B cell (primary cell): Measurements from ENCODE around the gene PIP4K2A. TPM values are rescaled to one million over a fixed set of nuclear protein-coding genes. Genes with fewer than 3 reads are reported as not detected.

Experiments
- ATAC-seq: fragments of 200-7000 bp; cut with Tn5 transposase; one replicate; pipeline ENCODE4 v1.10.0; 2021; ENCODE audit warnings: low read depth, mild to moderate bottlenecking, moderate number of reproducible peaks, moderate library complexity
- CTCF ChIA-PET: fragments of 350-600 bp; sonication (Branson Sonifier 250); formaldehyde crosslinking; loops from one replicate; lab custom pipeline; 2021; ENCODE audit warnings: antibody characterized with exemption, inconsistent platforms; lab: Charles Lee
- POLR2A ChIA-PET: fragments of 350-600 bp; sonication (Branson Sonifier 250); formaldehyde crosslinking; loops from one replicate; lab custom pipeline; 2021; ENCODE audit warnings: antibody characterized with exemption; lab: Charles Lee
- DNase-seq: peaks from one replicate; pipeline ENCODE4 v3.0.0; 2013
- H2AFZ ChIP-seq: 2 replicates; pipeline ENCODE4 v1.6.1; 2012; ENCODE audit warnings: mild to moderate bottlenecking, low read depth, low read length; ENCODE audit not compliant: insufficient read depth, poor library complexity, severe bottlenecking
- H3K27ac ChIP-seq, 2 donors: 1 replicate in 1 of 2; 2 replicates in 1 of 2; pipeline ENCODE4 v1.5.1; 2012 to 2013; ENCODE audit warnings: low read length in 2 of 2, mild to moderate bottlenecking in 2 of 2, moderate library complexity in 1 of 2
- H3K27me3 ChIP-seq, 4 experiments: fragments of 200-600 bp in 1 of 4; sonication (generic) in 1 of 4; replicated peaks in 1 of 4; 1 replicate in 2 of 4; 2 replicates in 2 of 4; pipeline versions ENCODE4 v1.6.1 to v1.7.0; 2013 to 2016; ENCODE audit warnings: low read length in 3 of 4, mild to moderate bottlenecking in 2 of 4, mixed read lengths in 1 of 4, moderate library complexity in 1 of 4; ENCODE audit not compliant: insufficient read depth in 4 of 4, control insufficient read depth in 3 of 4; ENCODE audit errors: control extremely low read depth in 1 of 4
- H3K36me3 ChIP-seq, 2 experiments: replicated peaks in 1 of 2; 1 replicate in 1 of 2; 2 replicates in 1 of 2; pipeline versions ENCODE4 v1.6.1 to v1.7.1; 2013; ENCODE audit warnings: low read length in 1 of 2; ENCODE audit not compliant: insufficient read depth in 2 of 2, control insufficient read depth in 1 of 2; ENCODE audit errors: control extremely low read depth in 1 of 2, extremely low read depth in 1 of 2
- H3K4me1 ChIP-seq, 2 donors: fragments of 200-600 bp in 1 of 2; sonication (generic) in 1 of 2; 1 replicate in 1 of 2; 2 replicates in 1 of 2; pipeline versions ENCODE4 v1.5.1 to v1.6.1; 2013 to 2017; ENCODE audit warnings: low read length in 2 of 2; ENCODE audit not compliant: control insufficient read depth in 2 of 2, insufficient read depth in 2 of 2
- H3K4me2 ChIP-seq: replicated peaks from 2 replicates; pipeline ENCODE3; 2012; ENCODE audit warnings: mild to moderate bottlenecking, low read depth, low read length; ENCODE audit not compliant: poor library complexity, severe bottlenecking
- H3K4me3 ChIP-seq, 5 experiments: fragments of 200-600 bp in 1 of 5; sonication (generic) in 1 of 5; 1 replicate in 3 of 5; 2 replicates in 2 of 5; pipeline versions ENCODE4 v1.5.1 to v1.7.0; 2011 to 2016; ENCODE audit warnings: low read length in 4 of 5, mild to moderate bottlenecking in 4 of 5, low read depth in 2 of 5, control low read depth in 1 of 5, moderate library complexity in 1 of 5; ENCODE audit not compliant: insufficient read depth in 1 of 5; ENCODE audit errors: control extremely low read depth in 1 of 5, extremely low read depth in 1 of 5
- H3K79me2 ChIP-seq: fragments of 200-600 bp; sonication (generic); one replicate; pipeline ENCODE4 v1.6.0; 2016; ENCODE audit warnings: low read length; ENCODE audit not compliant: control insufficient read depth, insufficient read depth
- H3K9ac ChIP-seq: fragments of 200-600 bp; sonication (generic); 2 replicates; pipeline ENCODE4 v1.6.1; 2017; ENCODE audit warnings: mild to moderate bottlenecking, low read length, moderate library complexity
- H3K9me3 ChIP-seq, 3 donors: one replicate each; pipeline versions ENCODE4 v1.6.1 to v1.7.1; 2013; ENCODE audit warnings: low read length in 2 of 3; ENCODE audit not compliant: control insufficient read depth in 2 of 3, insufficient read depth in 1 of 3; ENCODE audit errors: control extremely low read depth in 1 of 3
- H4K20me1 ChIP-seq: 2 replicates; pipeline ENCODE4 v1.6.0; 2012; ENCODE audit warnings: mild to moderate bottlenecking, low read length; ENCODE audit not compliant: insufficient read depth, control insufficient read depth, poor library complexity, severe bottlenecking
- H3K27ac Mint-ChIP-seq: one replicate; pipeline ENCODE4 v1.8.0; 2021; ENCODE audit warnings: mixed read lengths
- H3K27me3 Mint-ChIP-seq: one replicate; pipeline ENCODE4 v1.8.0; 2021; ENCODE audit warnings: mixed read lengths
- H3K4me1 Mint-ChIP-seq: one replicate; pipeline ENCODE4 v1.8.0; 2021; ENCODE audit warnings: mixed read lengths
- H3K4me3 Mint-ChIP-seq: one replicate; pipeline ENCODE4 v1.8.0; 2021; ENCODE audit warnings: mixed read lengths
- H3K9me3 Mint-ChIP-seq: one replicate; pipeline ENCODE4 v1.8.0; 2022; ENCODE audit warnings: mixed read lengths; ENCODE audit not compliant: insufficient read depth
- CTCF ChIP-seq: fragments of 200-600 bp; IDR thresholded peaks from one replicate; pipeline ENCODE4 v1.8.0; 2022; ENCODE audit warnings: antibody characterized with exemption, mild to moderate bottlenecking
- EZH2 ChIP-seq: IDR thresholded peaks from 2 replicates; pipeline ENCODE4 v1.6.1; 2012; ENCODE audit warnings: borderline replicate concordance, low read depth, mild to moderate bottlenecking, moderate library complexity, low read length; ENCODE audit not compliant: insufficient read depth, poor library complexity, severe bottlenecking
- WGBS: methylation state at CpG from one replicate; pipeline ENCODE4 v1.1.5; 2013; ENCODE audit warnings: missing lambda C conversion rate; ENCODE audit not compliant: insufficient coverage; 5-methylcytosine and 5-hydroxymethylcytosine counted together
- intact Hi-C: fragments of 100-400 bp; cut with micrococcal nuclease; formaldehyde crosslinking; loops from one replicate; pipeline ENCODE4 v1.10.0; 2022
- polyA plus RNA-seq: library from polyadenylated mRNA; depleted of rRNA; stranded (reverse); fragments of >200 nt; gene quantifications from 2 replicates; pipeline ENCODE4 v1.2.3, GENCODE V29; 2012
- total RNA-seq, 2 donors: library from RNA; stranded (reverse); fragments of 120-200 nt in 1 of 2; gene quantifications; 1 replicate in 1 of 2; 2 replicates in 1 of 2; pipeline versions ENCODE4 v1.2.3 to v1.2.4, GENCODE V29; 2013 to 2022

Gene PIP4K2A
- total and polyA plus RNA-seq, 2 donors (not counting 1 experiment from before 2014, with no cell fraction given): 21.8 to 103 TPM

- H3K4me3 Mint-ChIP-seq: peak overlapping the region; percentile 15
- intact Hi-C loops: loop anchor here (2.0 kb wide), 1 partner anchor 16 kb away; no protein-coding TSS in a partner anchor
These were observed 13.1 kb downstream of the PIP4K2A start for GRCh38 chr10:22701132-22701826.

More at GRCh38 chr10:22701132-22701826, 13.1 kb downstream of the PIP4K2A start:
- ChIA-PET CTCF (interaction anchor here (0.7 to 1.2 kb wide), 3 partner anchors 24 to 155 kb away, joined by 3 read pairs; no protein-coding TSS in a partner anchor), POLR2A (interaction anchor here (0.6 to 1.5 kb wide), 3 partner anchors 11 to 129 kb away, joined by 3 to 13 read pairs (median 3); no protein-coding TSS in a partner anchor)
- Mint-ChIP-seq H3K27me3 (no peaks in the 10 kb centered on the region), H3K9me3 (peaks cover under 1% of the 10 kb centered on the region), H3K27ac (peak overlapping the region; percentile 16), H3K4me1 (peaks cover 76% of the 10 kb centered on the region)
- Histone ChIP-seq H3K27me3 (no peaks in the 10 kb centered on the region), H3K4me2 (peak overlapping the region; percentile 19), H3K9ac (no peak overlapping the region), H3K36me3 (no peaks in the 10 kb centered on the region), H2AFZ (no peak overlapping the region), H3K79me2 (peaks cover 100% of the 10 kb centered on the region), H3K4me3 (no peak overlapping the region), H4K20me1 (peaks cover 56% of the 10 kb centered on the region), H3K4me1 (peaks cover 63 to 64% of the 10 kb centered on the region in 2 donors), H3K9me3 (peaks cover 0 to 8% (median 2%) of the 10 kb centered on the region in 3 donors), H3K27ac (no peak overlapping the region)
- no peak for TF ChIP-seq EZH2
- TF ChIP-seq CTCF: no peak
- 74% methylated on average over 3 of the region's 4 CpGs for WGBS
- DNase-seq: no peak
- ATAC-seq: no peak
